ENCODE measurements around the gene CFDP1. TPM values are rescaled to one million over a fixed set of nuclear protein-coding genes. Genes with fewer than 3 reads are reported as not detected.

Gene CFDP1
- total and polyA plus RNA-seq, 2 of the 13 experiments (the other 11 are each of a cell fraction or from before 2014, with no cell fraction given), result 78.6 to 153 TPM

GRCh38 chr16:75298267-75298666, 135.0 kb downstream of the CFDP1 start:
- no peak for FAIRE-seq
- Histone ChIP-seq H3K27ac (ENCODE audit: extremely low read length, insufficient read depth, low read length) (peak overlapping the region; percentile 25), H3K27me3 (ENCODE audit: control insufficient read depth in 1 of 2, insufficient read depth in 2 of 2, low read length in 2 of 2) (no peaks in the 10 kb centered on the region), H3K79me2 (ENCODE audit: insufficient read depth, low read length) (no peaks in the 10 kb centered on the region), H2AFZ (ENCODE audit: low read length) (no peak overlapping the region), H3K9me3 (ENCODE audit: low read length) (no peaks in the 10 kb centered on the region), H3K36me3 (replicated peaks in 1 of 2; ENCODE audit: control insufficient read depth in 1 of 2, insufficient read depth in 2 of 2, low read length in 2 of 2) (peaks cover 41 to 90% of the 10 kb centered on the region in 2 experiments; a peak in 4 of 5 replicates), H3K4me1 (ENCODE audit: insufficient read depth, low read length) (peaks cover 15% of the 10 kb centered on the region), H3K9ac (ENCODE audit: insufficient read depth, low read depth, low read length) (no peak overlapping the region), H3K4me3 (replicated peaks in 1 of 3; ENCODE audit: insufficient read depth in 1 of 3, low read depth in 2 of 3, low read length in 3 of 3) (no peak overlapping the region), H3K4me2 (ENCODE audit: low read depth, low read length) (no peak overlapping the region), H4K20me1 (ENCODE audit: insufficient read depth, low read length) (no peaks in the 10 kb centered on the region)
- ATAC-seq, result peak; percentile 48
- POLR2A ChIA-PET, result interaction anchor here (1.3 kb wide), 1 partner anchor 32 kb away, joined by 3 read pairs; no protein-coding TSS in a partner anchor
- TF ChIP-seq ZNF407 (CRISPR knock-in tag; IDR thresholded peaks at IDR 0.05; ENCODE audit: not compliant biosample characterization) (no peak), UBTF (CRISPR knock-in tag; IDR thresholded peaks at IDR 0.05) (no peak), ZBTB38 (CRISPR knock-in tag; IDR thresholded peaks at IDR 0.05) (0 out of 2 replicates have a peak, but pooled peaks have one; percentile 26)
- intact Hi-C loops (cut with micrococcal nuclease; ENCODE audit: unreplicated experiment), result no loop called here
- in situ Hi-C loops (cut with HindIII; ENCODE audit: extremely low pct_ligation_motif_present, low pct_unique_long_range_greater_than_20kb), result no loop called here
- 89% methylated on average over 6 of the region's 6 CpGs for WGBS (ENCODE audit: low lambda C conversion rate)
- BruUV-seq (replicated peaks), result no TSS peak
- CTCF ChIA-PET (ENCODE audit: low intra/inter-chr PET ratio, low total read pairs), result no interaction called here
- DNase-seq (ENCODE audit: low spot score), result no peak

Measured in HepG2 (cell line).